AG08396 (cell line): ENCODE measurements around the gene CDH10.

ENCODE experiments used
- DNase-seq: peaks from one replicate; pipeline ENCODE4 v3.0.0; 2012; ENCODE audit warnings: low spot score, mixed read lengths

The CDH10 gene

DNA sequence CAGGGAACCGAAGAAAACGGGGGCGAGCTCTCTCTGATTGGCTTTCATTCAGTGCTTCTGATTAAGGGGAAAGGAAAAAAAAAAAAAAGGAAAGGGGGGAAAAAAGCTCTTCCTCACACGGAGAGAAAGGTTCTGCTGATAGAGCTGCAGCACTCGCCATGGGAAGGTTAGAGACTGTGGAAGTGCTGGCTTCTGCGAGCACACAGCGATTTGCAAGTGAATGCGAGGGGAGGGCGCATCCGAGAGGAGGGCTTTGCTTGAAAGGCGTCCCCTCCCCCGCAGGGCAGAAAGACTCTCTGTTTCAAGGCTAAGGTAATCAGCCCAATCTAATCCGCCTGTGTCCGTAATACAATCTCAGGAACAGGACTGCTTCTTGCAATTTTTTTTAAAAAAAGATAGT, at the start of gene CDH10:
Gene CDH10 (minus strand): TSS at position 218 of the 400 bp plus-strand sequence. CDS start 51,488 bp downstream, outside the sequence.
- DNase-seq: no peak

DNA sequence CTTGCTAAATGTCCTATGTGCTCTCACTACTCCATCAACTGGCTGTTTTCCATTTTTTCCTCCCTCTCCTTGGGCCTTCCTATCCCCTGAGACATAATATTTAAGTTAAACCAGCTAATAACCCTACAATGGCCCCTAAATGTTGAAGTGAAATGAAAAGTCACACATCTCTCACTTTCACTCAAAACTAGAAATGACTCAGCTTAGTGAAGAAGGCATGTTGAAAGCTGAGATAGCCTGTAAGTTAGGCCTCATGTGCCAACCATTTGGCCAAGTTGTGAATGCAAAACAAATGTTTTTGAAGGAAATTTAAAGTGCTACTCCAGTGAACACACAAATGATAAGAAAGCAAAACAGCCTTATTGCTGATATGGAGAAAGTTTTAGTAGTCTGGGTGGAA, 48.8 kb upstream of the CDH10 start:
- no peak for DNase-seq

DNA sequence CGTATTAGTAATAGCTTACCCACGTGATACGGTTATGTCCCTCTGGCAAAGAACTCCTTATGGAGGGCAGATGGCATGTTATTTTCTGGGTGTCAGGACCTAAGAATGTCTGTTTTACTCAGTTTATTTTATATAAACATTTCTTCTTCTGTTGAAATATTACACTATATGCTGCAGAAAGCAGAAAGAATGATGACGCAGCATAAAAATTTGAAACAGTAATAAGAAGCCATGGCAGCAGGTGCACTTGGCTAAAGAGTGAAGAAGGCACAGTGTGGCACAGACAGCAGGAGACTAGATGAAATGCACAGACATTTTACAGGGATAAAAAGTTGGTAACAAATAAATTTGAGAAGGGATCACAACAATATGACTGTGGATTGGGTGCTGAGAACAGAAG, 46.3 kb upstream of the CDH10 start:
- DNase-seq: no peak

DNA sequence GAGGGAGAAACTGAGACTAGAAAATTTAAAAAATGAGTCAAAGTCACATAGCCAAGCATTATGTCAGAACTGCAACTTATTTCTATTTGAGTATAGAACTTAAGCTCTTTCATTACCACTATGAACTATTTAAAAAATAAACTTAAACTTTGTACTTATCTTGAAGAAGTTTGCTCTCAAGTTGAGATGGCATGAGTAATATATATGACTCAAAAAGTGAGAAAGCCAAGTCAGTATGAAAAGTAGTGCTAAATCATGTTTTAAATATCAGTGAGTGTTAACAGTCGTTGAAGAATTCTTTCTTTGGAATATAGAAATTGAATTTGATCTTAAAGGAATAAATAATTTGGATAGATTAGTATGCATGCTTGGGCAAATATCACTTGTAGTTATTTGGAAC, 36.3 kb upstream of the CDH10 start:
- no peak for DNase-seq

DNA sequence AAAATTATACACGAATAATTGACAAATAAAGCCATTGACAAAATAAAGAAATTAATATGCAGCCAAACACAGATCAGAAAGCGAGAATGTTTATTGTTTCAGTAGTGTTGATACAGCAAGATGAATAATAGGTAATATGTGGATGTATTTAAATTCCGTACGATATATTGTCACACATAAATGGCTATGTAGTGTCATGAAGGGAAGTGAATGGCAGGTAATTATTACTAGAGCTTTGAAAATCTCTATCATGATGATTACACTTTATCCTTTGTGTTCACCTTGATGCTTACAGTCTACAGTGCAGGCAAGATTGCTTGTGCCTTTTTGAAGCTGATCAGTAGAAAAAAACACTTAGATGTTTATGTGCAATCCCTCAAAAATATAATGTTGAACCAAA, 23.3 kb upstream of the CDH10 start:
- DNase-seq: no peak

- no peak for DNase-seq
Observed at GRCh38 chr5:24649531-24649930, 4.8 kb upstream of the CDH10 start.

GRCh38 chr5:24646915-24647314, 2.1 kb upstream of the CDH10 start:
- DNase-seq: no peak

DNA sequence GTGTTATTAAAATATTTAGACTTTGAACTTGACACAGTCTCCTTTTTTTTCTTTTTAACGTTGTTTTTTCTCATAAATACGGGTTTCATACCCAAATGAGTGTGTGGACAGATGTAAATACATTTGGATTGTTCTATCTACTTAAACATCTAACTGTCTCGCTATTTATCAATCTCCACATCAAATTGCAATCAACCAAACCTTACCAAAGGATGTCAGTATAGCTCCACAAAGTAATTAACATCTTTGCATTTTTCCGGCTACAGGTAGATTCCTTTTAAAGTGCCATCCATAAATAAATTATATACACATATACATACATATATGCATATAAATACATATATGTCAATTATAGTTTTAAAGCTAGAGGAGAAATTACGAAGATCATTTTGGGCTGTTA, 705 bp upstream of the CDH10 start:
- DNase-seq: no peak

DNA sequence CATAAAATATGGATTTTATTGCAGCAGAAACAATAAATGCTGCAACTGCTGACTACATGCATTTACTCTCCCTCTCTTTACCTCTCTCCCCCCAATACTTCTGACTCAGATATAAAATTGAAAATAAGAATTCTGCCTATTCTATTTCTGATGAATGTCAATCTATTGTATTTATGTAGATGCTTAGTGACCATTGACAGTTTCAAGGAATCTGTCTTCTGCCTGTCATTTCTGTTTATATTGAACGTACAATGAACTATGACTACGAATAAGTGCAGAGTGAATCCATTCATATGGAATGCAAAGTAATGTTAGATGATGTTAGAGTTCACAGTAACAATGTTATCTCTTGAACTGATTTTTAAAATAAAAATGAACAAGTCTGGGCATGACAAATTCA, 898 bp downstream of the CDH10 start:
- DNase-seq: no peak

DNA sequence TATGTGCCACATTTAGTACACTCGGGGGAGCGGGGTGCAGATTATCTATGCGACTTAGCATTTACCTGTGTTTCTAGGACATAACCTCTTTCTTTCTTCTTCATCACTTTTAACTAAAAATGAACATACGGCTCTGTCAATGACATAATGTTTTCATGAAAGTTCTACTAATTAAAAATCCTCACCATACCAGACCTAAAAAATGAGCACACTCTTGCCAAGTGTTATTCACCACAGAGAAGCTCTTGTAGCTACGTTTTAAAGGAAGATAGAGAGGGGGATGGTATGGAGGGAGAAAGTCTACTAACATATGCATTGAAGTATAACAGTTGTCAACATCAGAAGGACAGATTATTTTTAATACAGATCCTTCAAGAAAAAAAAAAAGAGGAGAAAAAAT, 1.6 kb downstream of the CDH10 start:
- DNase-seq: no peak

GRCh38 chr5:24642022-24642421, 2.8 kb downstream of the CDH10 start:
- no peak for DNase-seq

GRCh38 chr5:24635209-24635608, 9.6 kb downstream of the CDH10 start:
- DNase-seq: no peak

DNA sequence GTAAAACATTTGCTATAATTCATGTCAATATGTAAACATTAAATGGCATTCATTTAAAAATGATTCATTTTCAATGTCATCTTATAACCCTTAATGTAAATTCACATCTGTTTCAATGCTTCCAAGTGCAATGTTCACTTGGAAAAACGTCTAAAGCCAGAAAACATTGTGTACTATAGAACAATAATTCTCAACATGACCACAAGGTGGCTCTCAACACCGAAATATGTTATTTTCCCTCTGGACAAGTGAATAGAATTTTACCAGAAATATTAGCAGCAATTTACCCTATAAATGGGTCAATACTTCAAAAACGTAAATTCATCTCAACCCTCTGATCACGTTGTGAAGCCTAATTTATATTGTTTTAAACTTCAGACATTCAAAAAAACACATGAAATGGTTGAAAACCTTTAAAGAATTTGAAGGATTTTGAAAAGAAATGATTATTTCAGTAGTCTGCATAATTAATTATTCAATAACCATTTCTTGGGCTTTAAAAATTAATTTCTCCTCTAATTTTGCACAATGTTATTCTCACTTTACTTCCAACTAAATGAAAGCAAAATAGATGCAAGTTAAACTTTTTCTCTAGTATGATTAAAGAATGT, 11.0 kb downstream of the CDH10 start:
- DNase-seq: peak; percentile 7

GRCh38 chr5:24632353-24632752, 12.4 kb downstream of the CDH10 start:
- DNase-seq: no peak

- no peak for DNase-seq
Observed at GRCh38 chr5:24630918-24631317, 13.9 kb downstream of the CDH10 start.

DNA sequence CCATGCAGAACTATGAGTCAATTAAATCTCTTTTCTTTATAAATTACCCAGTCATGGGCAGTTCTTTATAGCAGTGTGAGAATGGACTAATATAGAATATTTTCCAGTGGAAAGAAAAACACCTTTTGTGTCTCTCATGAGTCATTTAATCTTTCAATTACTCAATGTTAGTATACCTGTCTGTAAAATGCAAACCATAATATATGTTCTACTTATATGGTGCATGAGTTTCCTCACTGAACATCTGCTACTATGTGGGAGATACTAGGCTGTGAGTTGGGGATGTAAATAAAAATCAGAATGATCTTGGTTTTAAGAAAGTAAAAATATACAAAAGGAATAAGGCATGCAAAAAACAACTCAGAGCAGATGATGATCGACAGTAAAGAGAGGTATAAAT, 15.0 kb downstream of the CDH10 start:
- DNase-seq: no peak

- no peak for DNase-seq
Observed at GRCh38 chr5:24624872-24625271, 19.9 kb downstream of the CDH10 start.

DNA sequence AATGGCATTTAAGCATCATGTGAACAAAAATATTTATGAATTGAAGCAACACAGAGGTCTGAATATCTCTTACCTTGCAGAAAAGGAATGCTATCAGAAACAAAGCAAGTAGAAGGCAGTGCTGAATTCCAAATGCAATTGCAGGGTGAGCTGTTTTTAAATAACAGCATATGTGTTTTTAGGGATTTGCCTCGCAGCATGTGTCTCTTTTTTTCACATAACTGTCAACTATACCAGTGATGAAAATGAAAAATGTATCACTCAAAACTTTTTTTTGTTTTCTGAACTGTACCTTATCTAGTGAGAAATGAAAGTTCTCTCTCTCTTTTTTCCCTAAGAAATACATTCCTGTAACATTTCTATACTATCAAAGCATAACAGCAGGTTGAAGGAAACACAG, 21.2 kb downstream of the CDH10 start:
- DNase-seq: no peak

DNA sequence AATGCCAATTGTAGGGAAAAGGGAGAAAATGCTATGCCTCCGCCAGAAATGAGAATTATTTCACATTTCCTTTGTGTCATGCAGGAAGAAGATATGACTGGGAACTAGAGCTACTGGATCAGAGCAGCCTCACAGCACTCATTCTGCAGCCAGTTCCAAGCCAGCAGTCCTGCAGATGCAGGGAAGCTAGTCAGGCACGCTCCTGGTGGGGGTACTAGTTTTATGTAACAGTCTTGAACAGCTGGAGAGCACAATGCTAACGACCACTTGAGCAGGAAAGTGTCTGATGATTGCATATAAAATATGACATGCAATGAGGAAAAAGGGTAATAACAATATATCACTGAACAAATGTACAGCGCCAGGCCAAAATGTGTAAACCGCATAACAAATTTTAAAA, 21.7 kb downstream of the CDH10 start:
- DNase-seq: no peak

DNA sequence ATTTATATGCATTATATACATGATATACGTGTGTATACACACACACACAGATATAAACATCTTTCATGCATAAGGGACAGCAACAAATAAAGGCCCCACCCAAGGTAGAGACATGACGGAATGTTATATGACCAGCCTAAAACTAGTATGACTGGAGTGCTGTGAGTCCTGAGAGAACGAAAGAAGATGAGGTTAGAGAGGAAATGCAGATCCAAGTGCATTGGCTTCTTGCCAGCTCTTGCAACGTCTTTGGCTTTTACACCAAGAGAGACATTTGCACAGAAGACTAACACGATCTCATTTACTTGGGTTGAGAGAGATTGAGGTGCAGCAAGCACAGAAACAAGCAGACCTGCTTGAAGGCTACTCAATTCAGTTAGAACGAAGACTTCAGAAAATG, 23.0 kb downstream of the CDH10 start:
- DNase-seq: no peak

GRCh38 chr5:24616566-24616965, 28.2 kb downstream of the CDH10 start:
- no peak for DNase-seq

GRCh38 chr5:24615159-24615558, 29.6 kb downstream of the CDH10 start:
- no peak for DNase-seq

GRCh38 chr5:24609706-24610105, 35.1 kb downstream of the CDH10 start:
- DNase-seq: no peak

- no peak for DNase-seq
Observed at GRCh38 chr5:24606971-24607370, 37.8 kb downstream of the CDH10 start.

- no peak for DNase-seq
Observed at GRCh38 chr5:24602188-24602587, 42.6 kb downstream of the CDH10 start.
